IMR-90 (cell line): ENCODE measurements around the gene TMOD2. TPM values are rescaled to one million over a fixed set of nuclear protein-coding genes. Genes with fewer than 3 reads are reported as not detected.

Experiments used
- ATAC-seq: fragments of 200-7000 bp; cut with Tn5 transposase; 2 replicates; pipeline ENCODE4 v1.9.1; 2020; ENCODE audit warnings: low read depth, mild to moderate bottlenecking, moderate library complexity
- BruUV-seq: library from RNA; stranded (reverse); fragments of 400-500 nt; replicated peaks from 2 replicates; lab custom pipeline; 2021; lab: Mats Ljungman, UMichigan
- CTCF ChIA-PET: fragments of 300-600 bp; formaldehyde crosslinking; extraction: SDS; loops from one replicate; lab custom pipeline; 2021; ENCODE audit warnings: antibody characterized with exemption; lab: Yijun Ruan, JAX
- POLR2A ChIA-PET: fragments of 300-600 bp; sonication (Branson Sonifier 250); formaldehyde crosslinking; loops from one replicate; lab custom pipeline; 2022; ENCODE audit warnings: antibody characterized with exemption; ENCODE audit not compliant: unreplicated experiment; lab: Charles Lee
- DNase-seq: peaks from one replicate; pipeline ENCODE4 v3.0.0; 2013
- H2AFZ ChIP-seq: replicated peaks from 2 replicates; pipeline ENCODE3; 2013; ENCODE audit warnings: low read length, mild to moderate bottlenecking; ENCODE audit not compliant: poor library complexity
- H2AK5ac ChIP-seq: 2 replicates; pipeline ENCODE4 v1.6.1; 2013; ENCODE audit warnings: low read depth, low read length, inconsistent platforms
- H2AK9ac ChIP-seq: replicated peaks from 2 replicates; pipeline ENCODE3; 2013; ENCODE audit warnings: mild to moderate bottlenecking, low read depth, low read length, moderate library complexity; ENCODE audit not compliant: poor library complexity
- H2BK120ac ChIP-seq: 2 replicates; pipeline ENCODE4 v1.6.1; 2013; ENCODE audit warnings: low read depth, low read length, inconsistent platforms
- H2BK15ac ChIP-seq: 3 replicates; pipeline ENCODE4 v1.6.1; 2013; ENCODE audit warnings: low read depth, low read length, inconsistent platforms
- H2BK20ac ChIP-seq: 2 replicates; pipeline ENCODE4 v1.6.1; 2013; ENCODE audit warnings: low read depth, mild to moderate bottlenecking, inconsistent platforms, low read length, moderate library complexity
- H2BK5ac ChIP-seq: 2 replicates; pipeline ENCODE4 v1.6.1; 2013; ENCODE audit warnings: mild to moderate bottlenecking, low read depth, low read length, inconsistent platforms; ENCODE audit not compliant: poor library complexity, severe bottlenecking
- H3K14ac ChIP-seq: replicated peaks from 2 replicates; pipeline ENCODE4 v1.6.1; 2013; ENCODE audit warnings: low read depth, low read length, inconsistent platforms
- H3K18ac ChIP-seq: 2 replicates; pipeline ENCODE4 v1.6.1; 2013; ENCODE audit warnings: low read depth, low read length, control low read depth
- H3K23ac ChIP-seq: 2 replicates; pipeline ENCODE4 v1.6.1; 2013; ENCODE audit warnings: low read depth, low read length, inconsistent platforms
- H3K27ac ChIP-seq: 2 replicates; pipeline ENCODE4 v1.5.1; 2013; ENCODE audit warnings: mild to moderate bottlenecking, control low read depth, low read length; ENCODE audit not compliant: insufficient read depth
- H3K27me3 ChIP-seq: 2 replicates; pipeline ENCODE4 v1.6.1; 2013; ENCODE audit warnings: low read length; ENCODE audit not compliant: control insufficient read depth, insufficient read depth
- H3K36me3 ChIP-seq: 2 replicates; pipeline ENCODE4 v1.6.1; 2013; ENCODE audit warnings: low read length, mixed read lengths; ENCODE audit not compliant: control insufficient read depth, insufficient read depth
- H3K4ac ChIP-seq: 2 replicates; pipeline ENCODE4 v1.6.1; 2013; ENCODE audit warnings: low read depth, low read length, inconsistent platforms
- H3K4me1 ChIP-seq: 2 replicates; pipeline ENCODE4 v1.6.1; 2013; ENCODE audit warnings: low read length, mixed read lengths; ENCODE audit not compliant: control insufficient read depth, insufficient read depth
- H3K4me2 ChIP-seq: 2 replicates; pipeline ENCODE4 v1.6.1; 2013; ENCODE audit warnings: low read depth, mild to moderate bottlenecking, control low read depth, low read length, moderate library complexity
- H3K4me3 ChIP-seq: 2 replicates; pipeline ENCODE4 v1.5.1; 2013; ENCODE audit warnings: low read depth, mild to moderate bottlenecking, control low read depth, low read length, moderate library complexity; ENCODE audit not compliant: insufficient read depth
- H3K56ac ChIP-seq: 2 replicates; pipeline ENCODE4 v1.6.1; 2013; ENCODE audit warnings: low read length, inconsistent platforms; ENCODE audit not compliant: insufficient read depth; ENCODE audit errors: extremely low read depth
- H3K79me1 ChIP-seq, 2 experiments: 2 replicates each; pipeline ENCODE4 v1.6.1; 2013; ENCODE audit warnings: low read length in 2 of 2, inconsistent platforms in 1 of 2, low read depth in 1 of 2
- H3K9ac ChIP-seq: 2 replicates; pipeline ENCODE4 v1.6.1; 2013; ENCODE audit warnings: low read depth, low read length, control low read depth
- H3K9me1 ChIP-seq: 2 replicates; pipeline ENCODE4 v1.6.1; 2013; ENCODE audit warnings: low read length, inconsistent platforms; ENCODE audit not compliant: insufficient read depth
- H3K9me3 ChIP-seq: 2 replicates; pipeline ENCODE4 v1.6.1; 2013; ENCODE audit warnings: low read length; ENCODE audit not compliant: control insufficient read depth, insufficient read depth
- H4K20me1 ChIP-seq: 2 replicates; pipeline ENCODE4 v1.6.1; 2013; ENCODE audit warnings: low read length, inconsistent platforms; ENCODE audit not compliant: insufficient read depth
- H4K5ac ChIP-seq: 2 replicates; pipeline ENCODE4 v1.6.1; 2013; ENCODE audit warnings: mild to moderate bottlenecking, low read depth, low read length, control low read depth
- H4K8ac ChIP-seq, 2 experiments: 2 replicates each; pipeline ENCODE4 v1.6.1; 2013; ENCODE audit warnings: low read depth in 2 of 2, low read length in 2 of 2, control low read depth in 1 of 2, inconsistent platforms in 1 of 2
- H4K91ac ChIP-seq: 2 replicates; pipeline ENCODE4 v1.6.1; 2013; ENCODE audit warnings: low read depth, low read length, inconsistent platforms; ENCODE audit not compliant: insufficient read depth
- CEBPB ChIP-seq: IDR thresholded peaks from 2 replicates; pipeline ENCODE4 v1.6.1; 2012; ENCODE audit warnings: low read depth, low read length, improper control_type of control experiment
- FOS ChIP-seq: fragments of 150-350 bp; IDR thresholded peaks from 2 replicates; pipeline ENCODE4 v1.6.1; 2016; ENCODE audit warnings: low read depth, low read length
- MAFK ChIP-seq: IDR thresholded peaks from 2 replicates; pipeline ENCODE4 v1.6.1; 2012; ENCODE audit warnings: low read depth, low read length, improper control_type of control experiment
- MAZ ChIP-seq: IDR thresholded peaks from 2 replicates; pipeline ENCODE4 v1.6.1; 2012; ENCODE audit warnings: low read depth, mild to moderate bottlenecking, low read length, improper control_type of control experiment, moderate library complexity, borderline replicate concordance
- POLR2A ChIP-seq: IDR thresholded peaks from 2 replicates; pipeline ENCODE4 v1.6.1; 2012; ENCODE audit warnings: mild to moderate bottlenecking, low read depth, low read length
- RCOR1 ChIP-seq: IDR thresholded peaks from 2 replicates; pipeline ENCODE4 v1.6.1; 2012; ENCODE audit warnings: mild to moderate bottlenecking, low read length, improper control_type of control experiment; ENCODE audit not compliant: insufficient replicate concordance
- RFX5 ChIP-seq: IDR thresholded peaks from 2 replicates; pipeline ENCODE4 v1.8.0; 2012; ENCODE audit warnings: low read depth, mild to moderate bottlenecking, low read length, moderate library complexity
- SMC3 ChIP-seq: fragments of 150-350 bp; IDR thresholded peaks from 2 replicates; pipeline ENCODE4 v1.6.1; 2016; ENCODE audit warnings: low read depth, mild to moderate bottlenecking, antibody characterized with exemption, low read length, moderate library complexity
- WGBS, 2 experiments: methylation state at CpG; one replicate each; pipeline versions ENCODE4 v1.1.5 to v1.1.7; 2013; ENCODE audit warnings: missing lambda C conversion rate in 2 of 2; ENCODE audit not compliant: insufficient read length in 1 of 2; ENCODE audit errors: extremely low coverage in 2 of 2; 5-methylcytosine and 5-hydroxymethylcytosine counted together
- dilution Hi-C: fragments of 300-500 bp; cut with HindIII; formaldehyde crosslinking; loops from one replicate; pipeline ENCODE4 v1.14.3; 2018; ENCODE audit warnings: low sequenced_read_pairs; ENCODE audit not compliant: unreplicated experiment
- in situ Hi-C: fragments of 300-500 bp; cut with MboI; formaldehyde crosslinking; loops from 3 replicates; pipeline ENCODE4 v1.14.3; 2019; ENCODE audit warnings: low sequenced_read_pairs, inconsistent platforms, mixed read lengths
- intact Hi-C: fragments of 100-400 bp; cut with micrococcal nuclease; formaldehyde crosslinking; loops from 2 replicates; pipeline ENCODE4 v1.10.0; 2022
- polyA plus RNA-seq, 3 experiments: library from polyadenylated mRNA; depleted of rRNA; stranded (reverse); fragments of >200 nt; gene quantifications; 2 replicates each; pipeline ENCODE4 v1.2.3, GENCODE V29; 2012; ENCODE audit warnings: low replicate concordance in 1 of 3
- total RNA-seq: library from RNA; depleted of rRNA; stranded (reverse); fragments of >200 nt; gene quantifications from 2 replicates; pipeline ENCODE4 v1.2.3, GENCODE V29; 2012

Gene TMOD2
- total and polyA plus RNA-seq, 2 of the 4 experiments (the other 2 are of a cell fraction): 2.8 to 5.4 TPM

DNA sequence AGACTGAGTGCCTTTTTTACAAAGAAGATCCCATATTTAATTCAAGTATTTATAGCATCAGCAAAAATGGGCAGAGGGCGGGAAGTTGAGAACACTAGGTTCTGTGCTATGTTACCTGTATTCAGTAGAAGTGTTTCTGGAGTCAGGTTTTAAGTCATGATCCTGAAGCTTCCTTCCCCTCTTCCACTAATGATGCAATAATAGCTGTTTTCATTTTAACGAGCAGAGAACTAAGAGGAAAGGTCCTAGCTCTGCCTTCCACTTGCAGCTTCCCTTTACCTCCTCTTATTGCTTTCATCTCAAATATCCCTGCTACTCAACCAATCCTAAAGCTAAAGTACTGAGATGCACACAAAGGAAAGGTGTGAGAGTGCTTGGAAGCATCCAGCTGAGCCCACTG lies 61.2 kb downstream of the TMOD2 start:
- Histone ChIP-seq H2AK9ac (no peak overlapping the region), H3K9me1 (no peaks in the 10 kb centered on the region), H2BK15ac (no peak overlapping the region), H3K4me1 (no peaks in the 10 kb centered on the region), H4K8ac (no peak overlapping the region), H3K56ac (no peak overlapping the region), H3K79me1 (no peaks in the 10 kb centered on the region), H4K5ac (no peak overlapping the region), H2BK5ac (no peak overlapping the region), H3K23ac (no peak overlapping the region), H3K4me2 (no peak overlapping the region), H3K27me3 (no peaks in the 10 kb centered on the region), H2BK120ac (no peak overlapping the region), H3K9ac (no peak overlapping the region), H3K27ac (no peak overlapping the region), H3K14ac (no peak overlapping the region), H4K20me1 (no peaks in the 10 kb centered on the region), H3K9me3 (no peaks in the 10 kb centered on the region), H3K4me3 (no peak overlapping the region), H2AFZ (no peak overlapping the region), H3K18ac (no peak overlapping the region), H3K4ac (no peak overlapping the region), H4K91ac (no peak overlapping the region), H2BK20ac (no peak overlapping the region), H2AK5ac (no peak overlapping the region), H3K36me3 (no peaks in the 10 kb centered on the region)
- peak; percentile 42 for TF ChIP-seq CEBPB
- TF ChIP-seq RFX5: no peak
- TF ChIP-seq RCOR1: no peak
- no peak for TF ChIP-seq MAFK
- TF ChIP-seq POLR2A: no peak
- no peak for TF ChIP-seq MAZ
- TF ChIP-seq FOS: no peak
- no peak for TF ChIP-seq SMC3
- BruUV-seq: no TSS peak
- POLR2A ChIA-PET: no interaction called here
- intact Hi-C loops (no loop called here), dilution Hi-C loops (no loop called here), in situ Hi-C loops (no loop called here)
- no CpG with 5 or more reads among the region's 2 CpGs for WGBS, 2 experiments
- DNase-seq: no peak
- ATAC-seq: no peak
- CTCF ChIA-PET: no interaction called here
